Stimulated activated CD8-positive, alpha-beta memory T cell treated with anti-CD3 and anti-CD28 coated beads, Interleukin-15, amount 100 ng/mL, for 48 hours (primary cell): ENCODE data around the gene ACCSL.

Source experiments
- DNase-seq, 2 donors: peaks; one replicate each; pipeline ENCODE4 v3.0.0-alpha.2; 2020; ENCODE audit warnings: low read depth in 2 of 2

ACCSL gene

DNA sequence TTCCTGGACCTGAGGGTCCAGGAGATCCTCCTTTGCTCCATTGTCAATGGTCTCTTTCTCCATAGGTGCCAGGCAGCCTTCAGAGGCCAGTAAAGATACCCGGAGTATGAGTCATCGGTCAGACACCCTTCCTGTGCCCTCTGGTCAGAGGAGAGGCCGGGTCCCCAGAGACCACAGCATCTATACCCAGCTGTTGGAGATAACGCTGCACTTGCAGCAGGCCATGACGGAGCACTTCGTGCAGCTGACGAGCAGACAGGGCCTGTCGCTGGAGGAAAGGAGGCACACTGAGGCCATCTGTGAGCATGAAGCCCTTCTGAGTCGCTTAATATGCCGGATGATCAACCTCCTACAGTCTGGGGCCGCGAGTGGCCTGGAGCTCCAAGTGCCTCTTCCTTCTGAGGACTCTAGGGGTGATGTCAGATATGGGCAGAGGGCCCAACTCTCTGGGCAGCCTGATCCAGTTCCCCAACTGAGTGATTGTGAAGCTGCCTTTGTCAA, at the start of gene ACCSL:
ACCSL (plus strand) TSS at position 51 of the 501 bp plus-strand sequence; CDS start at position 107, 56 bp downstream.
- no peak for DNase-seq

DNA sequence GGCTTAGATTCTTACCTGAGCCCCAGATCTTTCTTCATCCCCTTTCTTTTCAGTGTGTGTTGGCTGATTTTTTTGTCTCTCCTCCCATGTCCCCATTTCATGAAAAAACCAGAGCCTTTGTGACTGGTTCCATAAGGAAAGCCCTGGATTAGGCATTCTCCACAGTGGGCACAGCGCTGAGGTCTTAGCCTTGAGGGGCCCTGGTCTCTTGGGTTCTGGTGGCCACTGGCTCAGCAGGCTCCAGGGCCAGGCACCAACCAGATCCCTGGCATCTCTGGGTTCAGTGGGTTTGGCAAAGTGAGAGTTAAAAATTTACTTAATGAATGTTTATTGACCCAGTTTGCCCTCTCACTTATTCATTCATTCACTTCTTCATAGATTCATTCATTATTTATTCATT, 49.5 kb upstream of the ACCSL start:
- DNase-seq = no peak

DNA sequence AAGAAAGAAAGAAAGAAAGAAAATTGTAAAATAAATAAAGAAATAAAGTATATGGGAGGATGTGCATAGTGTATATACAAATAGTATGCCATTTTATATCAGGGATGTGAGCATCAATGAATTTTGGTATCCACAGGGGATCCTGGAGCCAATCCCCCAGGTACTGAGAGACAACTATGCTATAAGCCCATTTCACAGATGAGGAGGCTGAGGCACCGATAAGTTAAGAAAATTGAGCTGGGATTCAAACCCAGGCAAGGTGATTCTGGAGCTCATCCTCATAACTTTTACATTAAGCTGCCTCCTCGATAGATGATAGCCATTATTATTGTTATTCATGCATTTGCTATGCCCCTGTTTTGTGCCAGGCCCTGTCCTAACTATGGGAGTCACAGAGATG, 47.0 kb upstream of the ACCSL start:
- no peak for DNase-seq

DNA sequence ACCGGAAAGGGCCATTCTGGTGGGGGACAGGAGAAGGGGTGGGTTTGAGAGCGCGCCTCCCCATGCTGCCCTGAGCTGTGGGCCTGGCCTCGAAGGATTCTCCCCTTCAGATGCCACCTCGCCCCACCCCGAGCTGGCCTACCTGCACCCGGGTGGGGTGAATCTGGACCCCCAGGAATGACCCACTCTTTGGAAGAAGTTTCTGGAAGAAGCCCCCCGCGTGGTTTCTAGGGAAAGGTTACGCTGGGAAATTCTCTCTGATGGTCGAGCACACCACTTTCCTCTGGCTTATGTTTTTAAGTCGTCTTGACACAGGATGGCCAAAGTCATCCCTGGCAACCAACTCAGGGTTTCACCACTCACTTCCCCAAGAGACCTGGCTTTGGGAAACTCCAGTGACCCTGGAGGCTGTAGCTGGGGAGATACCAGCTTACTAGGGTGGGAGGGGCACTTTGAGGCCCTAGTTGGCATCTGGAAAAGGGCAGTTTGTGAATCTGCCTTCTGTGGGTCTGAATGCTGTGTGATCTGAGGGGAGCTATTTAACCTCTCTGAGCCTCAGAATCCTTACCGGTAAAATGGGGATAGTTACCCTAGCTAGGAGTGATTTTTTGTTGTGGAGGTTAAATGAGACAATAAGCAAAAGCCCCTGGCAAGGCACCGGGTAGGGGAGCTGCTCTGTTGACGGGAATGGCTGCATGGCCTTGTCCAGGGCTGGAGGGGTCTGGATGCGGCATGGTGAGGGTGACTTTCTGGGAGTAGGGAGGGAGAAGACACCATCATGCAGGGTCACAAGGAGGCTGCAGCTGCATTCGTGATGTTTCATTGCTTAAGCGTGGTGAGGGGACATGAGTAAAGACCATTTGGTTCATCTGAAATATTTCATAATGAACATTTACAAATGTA, 45.3 kb upstream of the ACCSL start:
- no peak for DNase-seq

DNA sequence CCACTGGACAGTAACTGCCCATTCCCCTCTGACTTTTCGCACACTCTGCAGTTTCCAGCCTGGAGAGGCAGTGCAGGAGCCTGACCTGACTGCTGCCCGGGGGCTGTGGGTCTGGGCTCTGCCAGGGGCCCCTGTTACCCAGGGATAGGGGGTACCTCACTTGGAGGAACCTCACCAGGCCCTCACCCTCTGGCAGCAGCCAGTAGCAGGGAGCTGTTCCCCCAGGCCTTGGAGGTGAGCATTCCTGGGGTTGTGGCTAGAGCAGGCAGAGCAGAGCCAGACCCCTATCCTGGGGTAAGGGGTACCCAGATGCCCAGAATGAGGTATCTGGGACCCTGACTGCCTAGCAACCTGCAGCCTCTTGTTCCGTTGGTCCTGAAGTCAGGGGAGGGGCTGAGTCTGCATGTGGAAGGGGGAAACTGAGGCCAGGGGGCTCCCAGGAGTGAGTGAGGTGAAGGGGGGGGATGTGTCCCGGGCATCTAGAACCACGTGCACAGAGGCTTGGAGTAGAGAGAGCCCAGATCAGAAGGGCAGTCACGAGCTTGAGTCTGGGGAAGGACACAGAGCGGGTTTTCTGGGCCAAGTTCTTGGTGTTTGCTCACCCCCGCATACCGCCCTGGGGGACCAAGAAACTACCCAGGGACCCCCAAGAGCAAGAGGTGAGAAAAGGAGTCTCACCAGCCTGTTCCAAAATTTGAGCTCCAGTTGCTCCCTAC, 43.9 kb upstream of the ACCSL start:
- no peak for DNase-seq

DNA sequence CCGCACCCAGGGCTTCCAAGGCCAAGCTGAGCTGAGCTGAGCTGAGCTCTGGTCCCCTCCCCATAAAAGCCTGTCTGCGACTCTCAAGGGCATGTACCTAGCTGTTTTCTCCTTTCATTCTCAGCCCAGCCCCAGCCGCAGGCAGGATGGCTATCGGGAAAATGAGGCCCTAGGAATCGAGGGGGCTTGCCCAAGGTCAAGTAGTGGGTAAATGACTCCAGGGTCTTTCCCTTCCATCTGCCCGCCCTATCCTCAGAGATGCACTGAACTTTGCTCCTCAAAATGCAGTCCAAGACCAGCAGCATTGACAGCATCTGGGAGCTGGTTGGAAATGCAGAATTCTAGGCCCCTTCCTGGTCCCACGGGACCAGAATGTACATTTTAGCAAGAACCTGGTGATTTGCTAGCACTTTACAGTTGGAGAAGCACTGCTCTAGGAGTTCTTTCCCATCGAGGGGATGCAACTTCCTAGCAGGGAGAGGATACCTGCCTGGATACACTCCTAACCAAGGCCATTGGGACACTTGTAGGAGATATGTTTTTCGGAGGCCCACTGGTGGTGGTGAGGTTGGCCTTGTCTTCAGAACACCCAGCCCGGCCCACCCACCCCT, 43.2 kb upstream of the ACCSL start:
- DNase-seq = no peak

DNA sequence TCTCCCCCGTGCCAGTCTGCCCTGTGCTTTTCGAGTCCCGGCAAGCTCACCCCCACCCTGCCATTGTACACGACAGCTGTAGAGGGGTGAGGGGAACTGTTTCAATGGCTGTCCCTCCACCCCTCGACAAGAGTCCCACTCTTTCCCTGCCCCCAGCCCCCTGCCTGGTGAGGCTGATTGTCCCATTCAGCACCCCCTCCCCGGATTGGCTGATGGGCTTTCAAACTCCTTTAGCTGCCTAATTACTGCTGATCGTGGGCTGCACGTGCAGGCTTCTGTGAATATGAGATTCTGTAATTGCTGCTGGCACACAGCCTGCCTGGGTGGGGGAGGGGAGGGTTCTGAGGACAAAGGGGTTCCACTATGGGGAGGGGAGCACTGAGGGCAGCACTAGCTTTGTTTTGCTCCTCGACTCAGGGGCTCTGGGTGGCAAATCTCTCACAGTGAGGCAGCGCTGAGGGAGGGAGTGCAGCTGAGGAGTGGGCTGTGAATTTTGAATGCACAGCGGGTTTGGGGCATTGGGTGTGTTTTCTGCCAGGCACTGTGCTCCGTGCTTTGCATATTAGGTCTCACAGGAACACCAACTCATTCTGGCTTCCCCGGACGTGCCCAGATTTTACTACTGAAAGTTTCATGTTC, 42.6 kb upstream of the ACCSL start:
- no peak for DNase-seq

DNA sequence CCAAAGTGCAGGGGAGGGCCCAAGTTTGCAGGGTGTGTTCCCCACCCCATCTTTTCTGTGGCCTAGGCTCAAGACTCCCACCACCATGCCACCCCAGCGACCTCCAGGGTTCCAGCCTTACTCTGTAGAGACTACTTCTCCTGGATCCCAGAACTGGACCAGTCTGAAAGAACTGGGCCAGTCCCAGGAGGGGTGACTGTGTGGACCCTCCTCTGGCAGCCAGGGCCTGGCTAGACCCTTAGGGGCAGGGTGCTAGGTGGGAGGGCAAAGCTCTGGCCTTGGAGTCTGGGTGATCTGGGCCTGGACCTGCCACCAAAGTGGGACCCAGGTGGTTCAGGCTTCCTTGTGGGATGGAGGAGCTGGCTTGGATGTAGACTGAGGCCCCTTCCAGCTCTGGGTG, 41.8 kb upstream of the ACCSL start:
- no peak for DNase-seq

DNA sequence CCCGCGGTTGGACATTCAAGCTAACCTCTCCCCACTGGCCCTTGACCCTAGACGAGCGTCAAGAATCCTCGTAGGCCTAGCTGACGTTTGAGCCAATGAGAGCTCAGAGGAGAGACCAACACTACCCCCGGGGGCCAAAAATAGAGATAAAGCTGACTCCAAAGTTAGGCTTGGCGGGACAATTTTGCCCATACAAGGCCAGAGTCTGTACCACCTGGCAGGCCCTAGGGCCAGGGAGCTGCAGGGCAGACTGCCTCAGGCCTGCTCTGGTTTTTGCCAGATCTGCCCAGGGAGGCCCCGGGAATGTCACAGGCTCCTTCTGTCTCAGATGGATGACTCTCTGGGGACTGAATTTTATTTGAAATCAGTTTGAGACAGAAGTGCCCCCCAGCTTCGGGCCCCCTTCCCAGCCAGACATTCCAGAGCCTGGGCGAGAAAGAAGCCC, 40.8 kb upstream of the ACCSL start:
- DNase-seq = no peak

DNA sequence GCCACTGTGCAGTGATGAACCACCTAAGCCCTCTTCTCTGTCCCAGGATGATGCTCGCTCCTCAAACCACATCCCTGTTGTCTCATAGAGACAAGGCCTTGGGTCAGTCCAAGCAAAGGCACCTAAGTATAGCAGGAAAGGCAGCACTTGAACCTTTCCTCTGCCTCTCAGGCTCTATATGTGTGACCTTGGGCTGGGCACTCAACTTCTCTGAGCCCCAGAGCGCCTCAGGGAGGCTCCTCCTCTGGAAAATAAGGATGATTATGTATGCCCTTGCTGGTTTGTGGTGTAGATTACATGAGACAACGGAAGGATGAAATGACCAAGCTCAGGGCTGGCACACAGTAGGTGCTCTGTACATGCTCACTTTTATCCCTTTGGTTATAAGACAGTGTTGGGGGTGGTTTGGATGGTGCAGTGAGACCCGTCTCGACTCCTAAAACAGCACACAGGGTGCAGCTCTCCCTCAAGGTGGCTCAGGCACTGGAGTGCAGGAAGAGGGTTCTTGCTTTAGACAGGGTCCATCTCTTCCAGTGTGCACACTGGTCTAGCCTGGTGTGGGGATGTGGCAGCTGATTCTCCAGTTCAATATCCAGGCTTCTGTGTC, 40.2 kb upstream of the ACCSL start:
- DNase-seq = no peak

DNA sequence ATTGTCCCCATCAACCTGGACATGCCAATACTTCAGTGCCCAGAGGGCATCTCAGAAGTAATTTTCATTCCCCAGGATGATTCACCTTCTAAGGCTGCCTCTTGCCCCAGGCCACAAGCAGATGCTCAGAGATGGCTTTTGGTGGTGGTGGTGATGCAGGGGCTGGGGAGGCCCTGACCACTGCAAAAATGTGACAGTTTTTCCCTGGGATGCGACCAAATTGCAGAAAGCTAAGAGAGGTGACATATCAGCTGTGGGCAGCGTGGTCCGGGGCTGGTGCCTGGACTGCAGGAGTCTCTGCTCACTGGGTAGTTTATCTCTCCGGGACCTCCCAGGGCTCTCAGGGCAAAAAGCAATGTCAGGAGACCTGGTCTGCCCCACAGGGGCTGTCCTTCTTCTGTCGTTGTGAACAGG, 39.7 kb upstream of the ACCSL start:
- DNase-seq = no peak

DNA sequence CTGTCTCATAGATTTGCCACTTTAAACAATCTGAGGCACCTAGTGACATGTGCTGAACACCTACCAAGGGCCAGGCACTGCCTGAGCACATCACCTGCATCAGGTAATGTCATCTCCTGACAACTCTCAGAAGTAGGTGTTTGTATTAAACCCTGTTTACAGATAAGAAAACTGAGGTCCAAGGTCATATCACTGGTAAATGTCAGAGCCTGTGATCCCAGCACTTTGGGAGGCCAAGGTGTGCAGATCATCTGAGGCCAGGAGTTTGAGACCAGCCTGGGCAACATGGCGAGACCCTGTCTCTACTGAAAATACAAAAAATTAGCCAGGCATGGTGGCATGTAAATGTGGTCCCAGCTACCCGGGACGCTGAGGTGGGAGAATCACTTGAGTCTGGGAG, 39.1 kb upstream of the ACCSL start:
- no peak for DNase-seq

DNA sequence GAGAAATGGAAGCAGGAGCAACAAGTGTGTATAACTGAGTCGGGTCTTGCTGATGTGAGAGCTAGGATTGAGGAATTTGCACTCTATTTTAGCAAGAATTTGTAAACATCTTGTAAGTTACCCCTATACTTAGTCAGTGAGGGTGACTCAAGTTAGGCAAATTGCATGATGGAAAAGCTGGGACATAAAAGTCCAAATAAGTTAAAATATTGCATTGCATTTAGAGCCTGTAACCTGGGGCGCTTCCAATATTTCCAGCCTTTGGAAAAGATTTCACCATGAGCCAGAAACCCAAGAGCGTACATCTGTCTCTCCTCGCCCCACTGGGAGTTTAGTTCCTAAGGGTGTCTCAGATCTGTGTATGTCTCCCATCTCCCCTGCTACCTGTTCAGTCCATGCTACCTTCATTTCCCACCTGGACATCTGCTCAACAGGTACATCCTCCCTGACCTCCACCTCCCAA, 37.0 kb upstream of the ACCSL start:
- DNase-seq = no peak

DNA sequence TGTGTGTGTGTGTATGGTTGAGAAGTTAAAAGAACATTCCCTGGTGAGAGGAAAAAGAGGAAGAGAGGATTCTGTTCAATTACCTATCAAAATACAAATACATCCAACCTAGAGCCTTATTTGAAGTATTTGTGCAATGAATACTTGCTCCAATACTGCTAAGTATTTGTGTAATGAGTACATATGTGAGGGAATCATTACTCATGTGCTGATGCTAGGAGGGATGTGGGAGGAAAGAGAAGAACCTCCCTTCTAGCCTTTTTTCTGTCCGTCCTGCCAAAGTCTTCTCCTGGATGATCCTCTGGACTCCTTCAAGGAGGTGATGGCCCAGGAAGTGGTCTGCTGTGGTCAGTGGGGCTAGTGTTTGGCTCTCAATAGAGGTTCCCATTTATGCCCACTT, 36.0 kb upstream of the ACCSL start:
- no peak for DNase-seq

DNA sequence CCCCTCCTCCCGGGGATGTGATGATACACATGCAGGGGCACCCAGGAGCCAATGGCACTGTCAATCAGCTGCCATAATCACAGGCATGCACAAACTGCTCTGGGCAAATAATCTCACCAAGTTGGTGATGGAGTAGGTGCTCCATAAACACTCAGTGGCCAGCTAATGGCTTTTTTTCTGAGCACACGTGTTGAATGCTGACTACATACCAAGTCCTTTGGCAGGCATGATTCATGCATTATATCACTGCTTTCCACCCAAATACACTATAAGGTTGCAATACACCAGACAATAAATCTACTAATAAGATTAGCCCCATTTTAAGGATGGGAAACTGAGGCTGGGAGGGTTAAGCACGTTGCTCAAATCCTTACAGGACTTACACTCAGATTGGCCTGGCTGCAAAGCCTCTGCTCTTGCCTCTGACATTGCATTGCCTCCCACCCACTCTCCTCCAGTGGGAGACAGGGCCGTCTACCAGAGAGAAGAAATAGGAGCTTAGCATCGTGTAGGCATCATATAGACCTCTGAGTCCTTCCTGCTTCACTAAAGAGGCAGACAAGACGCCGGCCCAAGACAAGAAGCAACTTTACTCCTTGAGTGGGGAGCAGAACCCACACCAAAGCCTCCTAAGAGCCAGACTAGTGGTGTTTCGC, 32.7 kb upstream of the ACCSL start:
- no peak for DNase-seq

DNA sequence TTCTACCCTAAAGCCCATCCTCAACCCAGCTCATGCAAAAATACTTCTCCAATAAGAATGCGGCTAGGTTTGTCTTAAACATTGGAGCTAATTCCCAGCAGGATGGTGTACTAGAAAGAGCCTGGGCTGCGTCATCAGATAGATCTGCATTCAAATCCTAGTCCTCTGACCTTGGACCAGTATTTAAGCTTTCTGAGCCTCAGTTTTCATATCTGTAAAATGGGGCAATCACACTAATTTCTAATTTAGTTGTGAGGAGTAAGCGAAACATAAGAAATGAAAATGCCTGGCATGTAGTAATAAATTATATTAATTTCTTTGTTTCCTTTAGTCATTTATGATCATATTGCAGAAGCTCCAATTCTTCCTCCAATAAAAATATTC, 32.2 kb upstream of the ACCSL start:
- DNase-seq = no peak

DNA sequence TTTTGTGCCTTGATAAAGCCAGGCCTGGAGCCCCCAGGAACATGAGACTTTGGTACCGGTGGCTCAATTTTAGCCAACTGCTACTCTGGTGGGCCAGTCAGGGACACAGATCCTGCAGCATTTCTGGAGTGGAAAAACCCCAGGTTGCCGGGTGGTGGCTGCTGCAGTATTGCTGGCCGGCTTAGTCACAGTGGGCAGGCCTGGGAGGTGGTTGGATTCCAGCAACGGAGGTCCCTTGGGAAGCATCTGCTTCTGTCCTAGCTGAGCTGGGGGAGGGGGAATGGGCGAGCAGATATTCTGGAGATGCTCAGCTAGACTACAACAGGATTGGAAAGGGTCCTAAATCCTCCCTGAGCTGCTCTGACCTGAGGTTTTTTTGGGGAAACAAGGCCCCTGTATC, 31.6 kb upstream of the ACCSL start:
- no peak for DNase-seq

DNA sequence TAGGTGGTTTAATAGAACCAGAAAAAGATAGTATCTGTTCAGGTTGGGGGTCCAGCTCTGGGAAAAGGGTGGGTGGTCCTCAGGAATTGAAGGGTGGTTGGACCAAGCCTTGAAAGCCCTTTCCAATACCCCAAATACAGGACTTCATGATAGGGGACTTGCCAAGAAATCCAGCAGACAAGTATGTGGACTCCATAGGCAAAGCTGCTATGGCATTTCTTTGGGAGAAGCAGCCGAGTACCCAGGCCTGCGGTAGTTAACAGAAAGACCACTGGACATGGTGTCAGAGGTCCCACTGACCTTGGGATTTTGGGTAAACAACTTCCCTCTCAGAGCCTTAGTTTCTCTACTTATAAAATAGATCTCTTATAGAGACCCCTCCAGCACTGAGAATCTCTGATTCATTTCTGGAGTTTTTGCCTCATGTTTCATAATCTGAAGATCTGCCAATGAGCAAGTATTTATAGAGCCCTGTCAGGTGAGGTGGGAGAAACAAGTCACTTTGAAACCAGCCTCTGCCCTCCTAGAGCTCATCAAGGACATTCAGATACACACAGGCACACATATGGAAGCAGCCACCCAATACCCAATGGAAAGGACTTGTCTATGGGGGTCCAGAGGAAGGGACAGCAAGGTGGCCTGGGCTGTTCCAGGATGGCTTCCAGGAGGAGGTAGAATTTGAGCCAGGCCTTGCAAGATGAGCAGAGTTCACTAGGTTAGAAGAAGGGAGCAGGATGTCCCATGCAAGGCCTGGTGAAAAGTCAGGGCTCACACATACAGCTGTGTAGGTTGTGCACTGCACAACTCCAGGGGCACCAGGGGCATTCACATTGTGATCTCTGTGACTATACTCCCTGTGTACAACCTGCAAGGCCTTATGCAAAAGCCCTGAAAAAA, 31.0 kb upstream of the ACCSL start:
- DNase-seq = no peak

DNA sequence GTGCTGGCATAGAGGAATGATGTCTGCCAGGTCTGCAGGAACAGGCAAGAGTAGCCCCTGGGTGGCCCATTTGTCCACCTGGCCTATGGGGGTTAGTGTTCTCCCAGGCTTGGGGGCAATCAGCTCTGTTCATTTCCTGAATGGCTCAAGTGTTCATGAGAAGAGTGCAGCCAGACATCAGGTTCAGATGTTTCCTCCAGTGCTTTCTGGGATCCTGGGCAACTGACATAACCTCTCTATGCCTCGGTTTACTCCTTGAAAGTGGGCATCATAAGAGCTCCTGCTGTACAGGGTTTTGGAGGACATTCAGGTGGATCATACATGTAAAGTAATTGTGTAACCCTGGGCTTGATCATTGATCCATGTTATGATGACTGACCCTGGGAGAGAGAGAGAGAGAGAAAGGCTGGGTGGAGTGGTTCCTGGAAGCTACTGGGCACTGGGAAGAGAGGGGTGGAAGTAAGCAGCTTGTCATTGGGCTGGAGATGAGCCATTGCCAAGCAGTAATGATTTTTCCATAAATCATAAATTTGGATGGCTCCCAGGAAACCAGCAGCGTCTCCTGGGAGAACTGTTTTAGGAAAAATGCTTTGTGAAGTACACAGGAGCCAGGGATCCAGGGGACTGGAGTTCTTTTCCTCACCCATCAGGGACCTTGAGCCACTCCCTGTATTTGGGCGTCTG, 30.2 kb upstream of the ACCSL start:
- DNase-seq = no peak
